EL (cell line): Measurements from ENCODE around the gene ZFYVE27.
"Not testable (repeated sequence)": the region's sequence is repeated elsewhere in the genome, so short reads cannot be mapped to it uniquely, and the experiment has no call there.

ENCODE experiments used
- DNase-seq: peaks from one replicate; pipeline ENCODE4 v3.0.0-alpha.2; 2016

The ZFYVE27 gene, protein sequence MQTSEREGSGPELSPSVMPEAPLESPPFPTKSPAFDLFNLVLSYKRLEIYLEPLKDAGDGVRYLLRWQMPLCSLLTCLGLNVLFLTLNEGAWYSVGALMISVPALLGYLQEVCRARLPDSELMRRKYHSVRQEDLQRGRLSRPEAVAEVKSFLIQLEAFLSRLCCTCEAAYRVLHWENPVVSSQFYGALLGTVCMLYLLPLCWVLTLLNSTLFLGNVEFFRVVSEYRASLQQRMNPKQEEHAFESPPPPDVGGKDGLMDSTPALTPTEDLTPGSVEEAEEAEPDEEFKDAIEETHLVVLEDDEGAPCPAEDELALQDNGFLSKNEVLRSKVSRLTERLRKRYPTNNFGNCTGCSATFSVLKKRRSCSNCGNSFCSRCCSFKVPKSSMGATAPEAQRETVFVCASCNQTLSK

DNA sequence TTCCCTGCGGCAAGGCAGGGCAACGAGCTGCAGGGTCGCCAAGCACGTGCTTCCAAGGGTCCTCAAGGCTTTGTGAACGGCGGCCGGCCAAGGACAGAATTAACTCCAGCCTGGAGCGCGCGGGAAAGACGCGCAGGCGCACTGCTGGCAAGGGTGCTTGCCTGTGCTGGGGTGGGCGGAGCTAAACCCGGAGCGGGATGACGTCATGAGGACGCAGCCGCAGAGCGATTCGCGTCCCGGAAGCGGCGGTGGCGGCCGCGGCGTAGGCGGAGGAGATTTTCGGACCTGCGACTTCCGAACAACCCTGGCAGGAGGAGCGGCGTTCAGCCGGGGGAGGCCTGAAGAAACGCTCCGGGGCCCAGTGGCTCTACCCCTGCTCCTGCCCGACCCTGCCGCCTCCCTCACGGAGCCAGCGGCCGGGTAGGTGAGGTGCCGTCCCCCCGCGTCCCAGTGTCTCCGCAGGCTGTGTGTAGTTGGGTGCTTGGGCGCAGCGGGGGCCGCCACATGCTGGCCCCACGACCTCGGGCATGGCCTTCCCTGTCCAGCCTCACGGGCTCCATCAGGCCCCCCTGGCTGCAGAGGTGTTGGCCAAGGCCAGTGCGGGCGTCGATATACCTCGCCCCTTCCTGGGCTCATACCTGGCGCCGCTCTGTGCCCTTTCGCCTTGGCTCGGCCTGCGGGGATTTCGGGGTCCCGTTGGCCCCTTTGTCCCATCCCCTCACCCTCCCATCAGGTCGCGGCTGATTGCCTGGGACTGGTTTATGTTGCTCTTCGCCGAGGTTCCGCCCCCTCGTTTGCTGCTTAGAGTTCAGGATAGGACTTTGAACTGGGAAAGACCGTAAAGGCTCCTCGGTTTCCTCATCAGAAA, at the start of gene ZFYVE27:
Gene ZFYVE27 (plus strand): TSS at position 227 of the 868 bp plus-strand sequence. CDS start 1,350 bp downstream, outside the sequence.
- peak; percentile 94 for DNase-seq

GRCh38 chr10:97687785-97688781, 48.8 kb upstream of the ZFYVE27 start:
- peak; percentile 78 for DNase-seq

GRCh38 chr10:97689559-97690020, 47.3 kb upstream of the ZFYVE27 start:
- peak; percentile 97 for DNase-seq

DNA sequence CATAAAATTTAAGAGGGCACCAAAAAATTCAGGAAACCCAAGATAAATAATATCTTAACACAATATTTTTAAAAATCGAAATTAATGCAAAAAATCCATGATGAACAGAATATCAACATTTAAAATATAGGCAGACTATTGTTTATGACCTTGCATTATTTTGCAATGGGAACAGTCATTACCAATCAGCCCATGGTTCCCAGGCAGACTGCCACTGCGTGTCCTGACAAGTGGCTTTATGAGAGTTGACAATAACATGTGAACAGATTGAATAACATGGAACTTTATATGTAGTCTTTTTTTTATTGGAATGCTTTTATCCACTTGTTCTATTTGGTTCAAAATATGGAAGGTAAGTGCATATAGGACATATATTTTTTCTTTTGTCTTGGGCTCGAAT, 46.8 kb upstream of the ZFYVE27 start:
- DNase-seq: no peak

DNA sequence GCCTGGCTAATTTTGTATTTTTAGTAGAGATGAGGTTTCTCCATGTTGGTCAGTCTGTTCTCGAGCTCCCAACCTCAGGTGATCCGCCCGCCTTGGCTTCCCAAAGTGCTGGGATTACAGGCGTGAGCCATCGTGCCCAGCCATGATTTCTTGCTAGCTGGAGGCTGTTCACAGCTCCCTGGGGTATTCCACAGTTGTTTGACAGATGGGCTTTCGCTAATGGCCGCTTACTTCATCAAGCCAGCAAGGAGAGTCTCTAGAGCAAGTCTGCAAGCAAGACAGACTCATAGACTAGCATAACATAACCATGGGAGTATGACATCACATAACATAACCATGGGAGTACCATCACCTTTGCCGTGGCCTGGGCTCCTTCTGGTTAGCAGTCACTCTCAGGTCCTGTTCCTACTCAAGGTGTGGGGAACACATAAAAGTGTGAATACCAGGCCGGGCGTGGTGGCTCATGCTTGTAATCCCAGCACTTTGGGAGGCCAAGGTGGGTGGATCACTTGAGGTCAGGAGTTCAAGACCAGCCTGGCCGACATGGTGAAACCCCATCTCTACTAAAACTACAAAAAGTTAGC, 38.8 kb upstream of the ZFYVE27 start:
- not testable (repeated sequence) for DNase-seq

GRCh38 chr10:97701438-97702069, 35.4 kb upstream of the ZFYVE27 start:
- DNase-seq: peak; percentile 76

- DNase-seq: no peak
Measured at GRCh38 chr10:97703398-97704067, 33.4 kb upstream of the ZFYVE27 start.

DNA sequence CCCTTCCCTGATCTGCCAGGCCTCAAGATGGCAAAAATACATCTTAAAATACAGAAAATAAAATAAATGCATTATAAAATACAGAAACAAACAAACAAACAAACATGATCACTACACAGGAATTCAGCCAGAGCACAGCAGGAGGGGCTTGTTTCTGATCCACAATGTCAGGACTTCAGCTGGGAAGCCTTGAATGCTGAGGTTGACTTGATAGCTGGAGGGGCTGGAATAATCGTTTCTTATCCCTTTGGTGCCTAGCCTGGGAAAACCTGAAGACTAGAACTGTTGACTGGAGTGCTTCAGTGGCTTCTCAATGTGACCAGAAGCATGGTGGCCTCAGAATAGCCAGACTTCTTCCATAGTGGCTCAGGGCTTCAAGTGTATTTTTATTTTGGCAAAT, 32.6 kb upstream of the ZFYVE27 start:
- DNase-seq: no peak

DNA sequence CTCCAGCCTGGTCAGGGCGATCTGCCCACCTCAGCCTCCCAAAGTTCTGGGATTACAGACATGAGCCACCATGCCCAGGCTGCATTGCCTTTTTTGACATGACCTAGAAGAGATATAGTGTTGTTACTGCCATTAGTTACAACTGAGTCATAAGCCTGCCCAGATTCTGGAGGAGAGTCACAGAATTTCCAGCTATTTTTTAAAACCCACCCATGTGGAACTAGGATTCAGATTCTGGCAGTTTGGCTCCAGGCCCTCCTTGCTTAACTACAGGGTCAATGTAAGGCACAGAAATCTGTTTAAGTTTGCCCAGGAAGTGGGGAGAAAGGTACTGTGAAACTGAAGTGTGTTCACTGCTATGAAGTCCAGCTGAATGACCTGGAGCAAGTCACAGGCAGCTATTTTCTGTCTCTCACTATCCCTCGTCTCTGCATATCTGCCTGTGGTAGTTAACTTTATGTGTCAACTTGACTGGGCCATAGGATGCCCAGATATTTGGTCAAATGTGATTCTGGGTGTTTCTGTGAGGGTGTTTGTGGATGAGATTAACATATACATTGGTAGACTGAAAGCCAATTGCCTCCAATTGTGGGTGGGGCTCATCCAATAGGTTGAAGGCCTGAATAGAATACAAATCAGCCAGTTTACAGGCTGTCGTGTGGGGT, 31.8 kb upstream of the ZFYVE27 start:
- DNase-seq: no peak

- no peak for DNase-seq
Measured at GRCh38 chr10:97707134-97707861, 29.6 kb upstream of the ZFYVE27 start.

GRCh38 chr10:97708167-97708566, 28.8 kb upstream of the ZFYVE27 start:
- no peak for DNase-seq

- DNase-seq: peak; percentile 84
Measured at GRCh38 chr10:97708976-97709946, 27.7 kb upstream of the ZFYVE27 start.

GRCh38 chr10:97711640-97712572, 25.0 kb upstream of the ZFYVE27 start:
- no peak for DNase-seq

- DNase-seq: peak; percentile 93
Measured at GRCh38 chr10:97713339-97713825, 23.5 kb upstream of the ZFYVE27 start, which contains the start of gene MARVELD1. TSS of gene MARVELD1 (plus strand) at chr10:97713730. CDS start at chr10:97713877, 147 bp downstream.

- peak; percentile 70 for DNase-seq
Measured at GRCh38 chr10:97713826-97714400, 23.0 kb upstream of the ZFYVE27 start.
